GM13977 (cell line): ENCODE results near the gene ESRRB.

Experiments
- DNase-seq: peaks from one replicate; pipeline ENCODE4 v3.0.0; 2012; ENCODE audit warnings: low spot score
- CTCF ChIP-seq: IDR thresholded peaks from 2 replicates; pipeline ENCODE4 v1.5.1; 2012; ENCODE audit warnings: mild to moderate bottlenecking, control low read depth; ENCODE audit not compliant: insufficient read depth; ENCODE audit errors: extremely low read depth, missing control alignments
- in situ Hi-C: fragments of 300-500 bp; cut with MboI; formaldehyde crosslinking; loops from one replicate; pipeline ENCODE4 v1.12.0; 2022; ENCODE audit warnings: low sequenced_read_pairs, low pct_unique_long_range_greater_than_20kb, mixed read lengths, inconsistent platforms; ENCODE audit not compliant: unreplicated experiment

Gene ESRRB

GRCh38 chr14:76394569-76394968 lies 18.6 kb downstream of the ESRRB start:
- no peak for TF ChIP-seq CTCF
- no peak for DNase-seq
- in situ Hi-C loops: loop anchor here (25.0 kb wide), 1 partner anchor 682 kb away; no protein-coding TSS in a partner anchor

GRCh38 chr14:76395161-76395560 lies 19.2 kb downstream of the ESRRB start:
- in situ Hi-C loops: loop anchor here (25.0 kb wide), 1 partner anchor 683 kb away; no protein-coding TSS in a partner anchor
- DNase-seq: no peak
- no peak for TF ChIP-seq CTCF

GRCh38 chr14:76396714-76397187 lies 20.8 kb downstream of the ESRRB start:
- in situ Hi-C loops: loop anchor here (25.0 kb wide), 1 partner anchor 684 kb away; no protein-coding TSS in a partner anchor
- no peak for TF ChIP-seq CTCF
- no peak for DNase-seq

- no peak for TF ChIP-seq CTCF
- in situ Hi-C loops: no loop called here
- no peak for DNase-seq
Observed at GRCh38 chr14:76405627-76406026, 29.7 kb downstream of the ESRRB start.

GRCh38 chr14:76407449-76408150 lies 31.7 kb downstream of the ESRRB start:
- DNase-seq: no peak
- in situ Hi-C loops: no loop called here
- TF ChIP-seq CTCF: no peak

- no peak for TF ChIP-seq CTCF
- DNase-seq: no peak
- in situ Hi-C loops: no loop called here
Observed at GRCh38 chr14:76408877-76409276, 32.9 kb downstream of the ESRRB start.
